EL (cell line): ENCODE data around the gene PNPLA2.

Experiments used
- DNase-seq: peaks from one replicate; pipeline ENCODE4 v3.0.0-alpha.2; 2016

Gene PNPLA2

GRCh38 chr11:799641-800316, 18.9 kb upstream of the PNPLA2 start:
- no peak for DNase-seq

GRCh38 chr11:800473-800872, 18.2 kb upstream of the PNPLA2 start:
- no peak for DNase-seq

GRCh38 chr11:801097-801780, 17.5 kb upstream of the PNPLA2 start:
- DNase-seq, result no peak

- DNase-seq, result no peak
Measured at GRCh38 chr11:802018-802617, 16.6 kb upstream of the PNPLA2 start.

GRCh38 chr11:802693-803466, 15.8 kb upstream of the PNPLA2 start:
- no peak for DNase-seq

- no peak for DNase-seq
Measured at GRCh38 chr11:803467-803742, 15.3 kb upstream of the PNPLA2 start.

- no peak for DNase-seq
Measured at GRCh38 chr11:803770-804598, 14.7 kb upstream of the PNPLA2 start.

- no peak for DNase-seq
Measured at GRCh38 chr11:804599-804964, 14.1 kb upstream of the PNPLA2 start.

- no peak for DNase-seq
Measured at GRCh38 chr11:808427-809286, 10.1 kb upstream of the PNPLA2 start.

GRCh38 chr11:809287-810039, 9.3 kb upstream of the PNPLA2 start, which contains the start of gene RPLP2:
Gene RPLP2 (plus strand): TSS chr11:809967. CDS start chr11:810235, 268 bp downstream.
- peak; percentile 97 for DNase-seq

- DNase-seq, result no peak
Measured at GRCh38 chr11:810040-810567, 8.6 kb upstream of the PNPLA2 start.

GRCh38 chr11:811446-812245, 7.1 kb upstream of the PNPLA2 start:
- peak; percentile 42 for DNase-seq

GRCh38 chr11:812390-812789, 6.3 kb upstream of the PNPLA2 start:
- no peak for DNase-seq

GRCh38 chr11:813072-813455, 5.7 kb upstream of the PNPLA2 start:
- no peak for DNase-seq

- DNase-seq, result no peak
Measured at GRCh38 chr11:813456-814096, 5.1 kb upstream of the PNPLA2 start.

- no peak for DNase-seq
Measured at GRCh38 chr11:815675-816432, 2.9 kb upstream of the PNPLA2 start.

GRCh38 chr11:816433-816779, 2.3 kb upstream of the PNPLA2 start:
- no peak for DNase-seq

- DNase-seq, result peak; percentile 89
Measured at GRCh38 chr11:819129-819931, 616 bp downstream of the PNPLA2 start.
